Measurements from ENCODE around the gene CDON.

CDON gene

DNA sequence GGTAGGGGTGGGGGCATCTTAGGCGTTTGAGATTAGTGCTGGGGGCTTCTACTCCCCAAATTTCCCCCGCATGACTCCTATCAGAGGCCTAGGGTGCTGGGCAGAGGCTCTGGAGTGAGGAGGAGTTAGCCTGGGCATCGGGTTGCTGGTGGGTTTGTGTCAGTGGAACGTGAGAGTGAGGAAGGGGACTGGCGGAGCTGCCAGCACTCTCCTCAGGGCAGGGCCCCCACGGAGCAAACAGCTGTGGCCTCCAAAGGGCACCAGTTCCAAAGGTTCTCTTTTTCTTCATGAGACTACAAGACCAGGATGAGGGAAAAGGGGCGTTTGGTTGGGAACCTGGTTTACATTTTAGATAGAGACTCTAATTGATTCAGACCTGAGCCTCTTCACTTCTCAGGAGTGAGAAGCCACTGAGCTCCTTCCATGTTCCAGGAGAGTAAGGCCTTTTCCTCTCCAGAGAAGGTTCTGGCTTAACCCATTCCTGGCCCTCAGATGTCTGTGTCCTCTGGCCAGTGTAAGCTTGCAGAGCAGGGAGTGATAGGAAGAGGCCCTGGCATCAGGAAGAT is 35.6 kb upstream of the CDON start:
- Histone ChIP-seq H3K27ac (replicated peaks) (no peak overlapping the region), H3K27me3 (ENCODE audit: insufficient read depth, poor library complexity, severe bottlenecking) (peaks cover 2% of the 10 kb centered on the region), H3K4me3 (replicated peaks; ENCODE audit: insufficient read depth, low read length) (no peak overlapping the region)
- DNase-seq (ENCODE audit: low read depth in 1 of 2, low spot score in 1 of 2): no peak
- TF ChIP-seq POLR2AphosphoS5 (IDR thresholded peaks at IDR 0.05; ENCODE audit: low read depth) (no peak), GABPA (IDR thresholded peaks at IDR 0.05; ENCODE audit: low read depth) (no peak), SPI1 (IDR thresholded peaks at IDR 0.05; ENCODE audit: borderline replicate concordance, low read depth) (no peak)
- TF ChIP-seq, protein P1, sequence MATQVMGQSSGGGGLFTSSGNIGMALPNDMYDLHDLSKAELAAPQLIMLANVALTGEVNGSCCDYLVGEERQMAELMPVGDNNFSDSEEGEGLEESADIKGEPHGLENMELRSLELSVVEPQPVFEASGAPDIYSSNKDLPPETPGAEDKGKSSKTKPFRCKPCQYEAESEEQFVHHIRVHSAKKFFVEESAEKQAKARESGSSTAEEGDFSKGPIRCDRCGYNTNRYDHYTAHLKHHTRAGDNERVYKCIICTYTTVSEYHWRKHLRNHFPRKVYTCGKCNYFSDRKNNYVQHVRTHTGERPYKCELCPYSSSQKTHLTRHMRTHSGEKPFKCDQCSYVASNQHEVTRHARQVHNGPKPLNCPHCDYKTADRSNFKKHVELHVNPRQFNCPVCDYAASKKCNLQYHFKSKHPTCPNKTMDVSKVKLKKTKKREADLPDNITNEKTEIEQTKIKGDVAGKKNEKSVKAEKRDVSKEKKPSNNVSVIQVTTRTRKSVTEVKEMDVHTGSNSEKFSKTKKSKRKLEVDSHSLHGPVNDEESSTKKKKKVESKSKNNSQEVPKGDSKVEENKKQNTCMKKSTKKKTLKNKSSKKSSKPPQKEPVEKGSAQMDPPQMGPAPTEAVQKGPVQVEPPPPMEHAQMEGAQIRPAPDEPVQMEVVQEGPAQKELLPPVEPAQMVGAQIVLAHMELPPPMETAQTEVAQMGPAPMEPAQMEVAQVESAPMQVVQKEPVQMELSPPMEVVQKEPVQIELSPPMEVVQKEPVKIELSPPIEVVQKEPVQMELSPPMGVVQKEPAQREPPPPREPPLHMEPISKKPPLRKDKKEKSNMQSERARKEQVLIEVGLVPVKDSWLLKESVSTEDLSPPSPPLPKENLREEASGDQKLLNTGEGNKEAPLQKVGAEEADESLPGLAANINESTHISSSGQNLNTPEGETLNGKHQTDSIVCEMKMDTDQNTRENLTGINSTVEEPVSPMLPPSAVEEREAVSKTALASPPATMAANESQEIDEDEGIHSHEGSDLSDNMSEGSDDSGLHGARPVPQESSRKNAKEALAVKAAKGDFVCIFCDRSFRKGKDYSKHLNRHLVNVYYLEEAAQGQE (IDR thresholded peaks at IDR 0.05; ENCODE audit: insufficient replicate concordance, low read depth): no peak

DNA sequence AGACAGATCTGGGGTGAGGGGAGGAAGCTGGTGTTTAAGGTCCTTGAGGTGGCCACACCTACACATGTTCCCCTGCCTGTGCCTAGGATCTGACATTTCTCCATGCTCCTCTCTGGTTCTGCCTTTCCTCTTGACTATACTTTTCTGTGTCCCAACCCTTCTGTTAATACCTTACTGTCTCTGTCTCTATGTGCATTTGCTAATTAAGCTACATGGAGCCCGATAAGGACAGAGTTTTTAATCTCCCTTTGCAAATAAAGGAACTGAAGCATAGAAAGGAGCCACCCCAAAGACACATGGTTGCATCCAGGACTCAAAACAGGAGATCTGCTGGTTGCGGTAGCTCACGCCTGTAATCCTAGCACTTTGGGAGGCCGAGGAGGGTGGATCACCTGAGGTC is 33.1 kb upstream of the CDON start:
- DNase-seq (ENCODE audit: low read depth in 1 of 2, low spot score in 1 of 2): no peak
- TF ChIP-seq, protein P1 (IDR thresholded peaks at IDR 0.05; ENCODE audit: insufficient replicate concordance, low read depth): no peak
- TF ChIP-seq SPI1 (IDR thresholded peaks at IDR 0.05; ENCODE audit: borderline replicate concordance, low read depth) (no peak), POLR2AphosphoS5 (IDR thresholded peaks at IDR 0.05; ENCODE audit: low read depth) (no peak)
- H3K4me3 ChIP-seq (replicated peaks; ENCODE audit: insufficient read depth, low read length): no peak overlapping the region
- no peak overlapping the region for H3K27ac ChIP-seq (replicated peaks)
- peaks cover 2% of the 10 kb centered on the region for H3K27me3 ChIP-seq (ENCODE audit: insufficient read depth, poor library complexity, severe bottlenecking)

DNA sequence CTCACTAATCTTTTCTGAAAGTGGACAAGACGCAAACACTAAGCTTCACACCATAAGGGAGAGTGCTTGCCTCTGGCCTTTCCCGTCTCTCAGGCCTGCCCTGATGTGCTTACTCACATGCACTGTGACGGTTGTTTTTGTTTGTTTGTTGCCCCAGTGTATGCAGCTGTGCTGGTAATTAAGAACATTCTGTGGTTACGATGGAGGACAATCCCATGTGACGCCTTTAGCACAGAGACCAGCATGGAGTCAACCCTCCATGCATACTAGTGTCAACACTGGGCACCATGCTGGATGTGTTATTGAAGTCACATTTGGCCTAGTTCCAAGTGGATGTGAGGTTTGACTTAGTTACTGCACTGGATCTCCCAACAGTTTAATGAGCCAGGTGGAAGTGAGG is 27.8 kb upstream of the CDON start:
- H3K27ac ChIP-seq (replicated peaks): no peak overlapping the region
- H3K4me3 ChIP-seq (replicated peaks; ENCODE audit: insufficient read depth, low read length): no peak overlapping the region
- no peak for DNase-seq (ENCODE audit: low read depth in 1 of 2, low spot score in 1 of 2)
- H3K27me3 ChIP-seq (ENCODE audit: insufficient read depth, poor library complexity, severe bottlenecking): no peaks in the 10 kb centered on the region
- TF ChIP-seq GABPA (IDR thresholded peaks at IDR 0.05; ENCODE audit: low read depth) (no peak), POLR2AphosphoS5 (IDR thresholded peaks at IDR 0.05; ENCODE audit: low read depth) (no peak)
- TF ChIP-seq, protein P1 (IDR thresholded peaks at IDR 0.05; ENCODE audit: insufficient replicate concordance, low read depth): no peak

DNA sequence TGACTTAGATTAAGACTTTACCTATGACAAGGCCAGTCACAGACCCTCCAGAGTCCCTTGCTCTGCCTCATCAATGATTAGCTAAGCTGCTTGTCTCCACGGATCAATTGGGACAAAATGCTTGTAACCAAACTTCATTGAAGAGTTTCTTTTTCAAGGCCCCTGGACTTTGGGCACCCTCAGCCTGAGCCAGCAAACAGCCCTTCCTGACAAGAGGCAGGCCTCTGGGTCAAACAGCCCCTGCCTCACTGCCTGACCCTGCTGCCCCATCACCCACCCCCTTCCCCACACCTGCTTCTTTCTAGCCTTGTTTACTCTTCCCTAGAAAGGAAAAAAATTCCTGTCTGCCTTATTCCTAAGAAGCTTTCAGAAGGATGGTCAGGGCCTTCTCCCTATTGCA is 26.3 kb upstream of the CDON start:
- no peak overlapping the region for H3K4me3 ChIP-seq (replicated peaks; ENCODE audit: insufficient read depth, low read length)
- TF ChIP-seq, protein P2, sequence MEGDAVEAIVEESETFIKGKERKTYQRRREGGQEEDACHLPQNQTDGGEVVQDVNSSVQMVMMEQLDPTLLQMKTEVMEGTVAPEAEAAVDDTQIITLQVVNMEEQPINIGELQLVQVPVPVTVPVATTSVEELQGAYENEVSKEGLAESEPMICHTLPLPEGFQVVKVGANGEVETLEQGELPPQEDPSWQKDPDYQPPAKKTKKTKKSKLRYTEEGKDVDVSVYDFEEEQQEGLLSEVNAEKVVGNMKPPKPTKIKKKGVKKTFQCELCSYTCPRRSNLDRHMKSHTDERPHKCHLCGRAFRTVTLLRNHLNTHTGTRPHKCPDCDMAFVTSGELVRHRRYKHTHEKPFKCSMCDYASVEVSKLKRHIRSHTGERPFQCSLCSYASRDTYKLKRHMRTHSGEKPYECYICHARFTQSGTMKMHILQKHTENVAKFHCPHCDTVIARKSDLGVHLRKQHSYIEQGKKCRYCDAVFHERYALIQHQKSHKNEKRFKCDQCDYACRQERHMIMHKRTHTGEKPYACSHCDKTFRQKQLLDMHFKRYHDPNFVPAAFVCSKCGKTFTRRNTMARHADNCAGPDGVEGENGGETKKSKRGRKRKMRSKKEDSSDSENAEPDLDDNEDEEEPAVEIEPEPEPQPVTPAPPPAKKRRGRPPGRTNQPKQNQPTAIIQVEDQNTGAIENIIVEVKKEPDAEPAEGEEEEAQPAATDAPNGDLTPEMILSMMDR (IDR thresholded peaks at IDR 0.05; ENCODE audit: insufficient read depth, low read length): no peak
- TF ChIP-seq SPI1 (IDR thresholded peaks at IDR 0.05; ENCODE audit: borderline replicate concordance, low read depth): no peak
- TF ChIP-seq, protein P1 (IDR thresholded peaks at IDR 0.05; ENCODE audit: insufficient replicate concordance, low read depth): no peak
- TF ChIP-seq GABPA (IDR thresholded peaks at IDR 0.05; ENCODE audit: low read depth): no peak
- no peak for TF ChIP-seq POLR2AphosphoS5 (IDR thresholded peaks at IDR 0.05; ENCODE audit: low read depth)
- no peak for DNase-seq (ENCODE audit: low read depth in 1 of 2, low spot score in 1 of 2)
- H3K27ac ChIP-seq (replicated peaks): no peak overlapping the region
- no peaks in the 10 kb centered on the region for H3K27me3 ChIP-seq (ENCODE audit: insufficient read depth, poor library complexity, severe bottlenecking)

All from HL-60 (cell line).